Stimulated activated CD4-positive, alpha-beta T cell treated with anti-CD3 and anti-CD28 coated beads, Interleukin-4, amount 100 ng/mL, for 4 hours (primary cell): Measurements from ENCODE around the gene KRT9.
"Not testable (repeated sequence)": the region's sequence is repeated elsewhere in the genome, so short reads cannot be mapped to it uniquely, and the experiment has no call there.

Experiments used
- DNase-seq, 2 experiments: peaks; one replicate each; pipeline ENCODE4 v3.0.0-alpha.2; 2020

Gene KRT9

GRCh38 chr17:41571561-41572434 is at the start of gene KRT9:
KRT9 (minus strand) TSS chr17:41572059; CDS start chr17:41571992, 67 bp downstream.
- no peak for DNase-seq

- not testable (repeated sequence) for DNase-seq
Observed at GRCh38 chr17:41621435-41621817, 49.6 kb upstream of the KRT9 start.

- no peak for DNase-seq
Observed at GRCh38 chr17:41620583-41621434, 49.0 kb upstream of the KRT9 start.

GRCh38 chr17:41619927-41620582 is 48.2 kb upstream of the KRT9 start:
- not testable (repeated sequence) for DNase-seq

- no peak for DNase-seq
Observed at GRCh38 chr17:41619036-41619926, 47.4 kb upstream of the KRT9 start.

GRCh38 chr17:41618341-41619035 is 46.6 kb upstream of the KRT9 start:
- DNase-seq = no peak

GRCh38 chr17:41617698-41618097 is 45.8 kb upstream of the KRT9 start:
- no peak for DNase-seq

- no peak for DNase-seq
Observed at GRCh38 chr17:41617136-41617535, 45.3 kb upstream of the KRT9 start.

- not testable (repeated sequence) for DNase-seq
Observed at GRCh38 chr17:41616486-41616885, 44.6 kb upstream of the KRT9 start.

- DNase-seq = no peak
Observed at GRCh38 chr17:41615454-41615853, 43.6 kb upstream of the KRT9 start.

- not testable (repeated sequence) for DNase-seq
Observed at GRCh38 chr17:41614767-41615166, 42.9 kb upstream of the KRT9 start.

GRCh38 chr17:41614098-41614497 is 42.2 kb upstream of the KRT9 start:
- no peak for DNase-seq

- no peak for DNase-seq
Observed at GRCh38 chr17:41613277-41614082, 41.6 kb upstream of the KRT9 start.

GRCh38 chr17:41612376-41613160 is 40.7 kb upstream of the KRT9 start, which contains the start of gene KRT16:
KRT16 (minus strand) TSS chr17:41612767; CDS start chr17:41612688, 79 bp downstream.
- DNase-seq = not testable (repeated sequence)

- no peak for DNase-seq
Observed at GRCh38 chr17:41610965-41611640, 39.2 kb upstream of the KRT9 start.

- DNase-seq = not testable (repeated sequence)
Observed at GRCh38 chr17:41610061-41610517, 38.2 kb upstream of the KRT9 start.

GRCh38 chr17:41606930-41607329 is 35.1 kb upstream of the KRT9 start:
- DNase-seq = not testable (repeated sequence)

GRCh38 chr17:41602524-41602923 is 30.7 kb upstream of the KRT9 start:
- DNase-seq = no peak

- no peak for DNase-seq
Observed at GRCh38 chr17:41600318-41600717, 28.5 kb upstream of the KRT9 start.
